Cardiac fibroblast (primary cell): ENCODE data around the gene PIK3R5.
A peak's percentile ranks its signal among the peaks of the same experiment; 100 is the strongest.

Source experiments
- DNase-seq, 2 donors: peaks; one replicate each; pipeline versions ENCODE4 v3.0.0 to v3.0.0-alpha.2; 2010; ENCODE audit warnings: low read depth in 2 of 2
- H3K4me3 ChIP-seq, 2 donors: replicated peaks in 1 of 2; 1 replicate in 1 of 2; 2 replicates in 1 of 2; pipeline ENCODE4 v1.5.1; 2011; ENCODE audit warnings: low read depth in 2 of 2, low read length in 2 of 2, mild to moderate bottlenecking in 2 of 2, moderate library complexity in 1 of 2
- CTCF ChIP-seq: IDR thresholded peaks from one replicate; pipeline ENCODE4 v1.5.1; 2011; ENCODE audit warnings: low read depth, mild to moderate bottlenecking, low read length, inconsistent platforms

Gene PIK3R5

GRCh38 chr17:8939496-8940334, 25.8 kb downstream of the PIK3R5 start:
- no peak overlapping the region for H3K4me3 ChIP-seq
- TF ChIP-seq CTCF = no peak
- no peak for DNase-seq

- DNase-seq = no peak
- no peak for TF ChIP-seq CTCF
These were observed 26.6 kb downstream of the PIK3R5 start for GRCh38 chr17:8938933-8939332.

GRCh38 chr17:8935191-8935590, 30.3 kb downstream of the PIK3R5 start:
- no peak overlapping the region for H3K4me3 ChIP-seq
- TF ChIP-seq CTCF = no peak
- peak in 1 of 2 donors; percentile 38 for DNase-seq

More at GRCh38 chr17:8938933-8939332, 26.6 kb downstream of the PIK3R5 start:
- H3K4me3 ChIP-seq = no peak overlapping the region

GRCh38 chr17:8934346-8934745, 31.2 kb downstream of the PIK3R5 start:
- H3K4me3 ChIP-seq = no peak overlapping the region
- no peak for DNase-seq
- TF ChIP-seq CTCF = no peak

- DNase-seq = no peak
- TF ChIP-seq CTCF = no peak
- no peak overlapping the region for H3K4me3 ChIP-seq
These were observed 34.9 kb downstream of the PIK3R5 start for GRCh38 chr17:8930649-8931048.

- TF ChIP-seq CTCF = no peak
- DNase-seq = no peak
- H3K4me3 ChIP-seq = no peak overlapping the region
These were observed 37.2 kb downstream of the PIK3R5 start for GRCh38 chr17:8928347-8928746.
